Endothelial cell of umbilical vein (primary cell): Measurements from ENCODE around the gene DCAF12. TPM values are rescaled to one million over a fixed set of nuclear protein-coding genes. Genes with fewer than 3 reads are reported as not detected.
A peak's percentile ranks its signal among the peaks of the same experiment; 100 is the strongest.

ENCODE experiments used
- BruUV-seq: library from RNA; stranded (reverse); fragments of 400-500 nt; replicated peaks from 2 replicates; lab custom pipeline; 2021; lab: Mats Ljungman, UMichigan
- CTCF ChIA-PET: fragments of 300-600, 350-600 bp; sonication (Branson Sonifier 250); formaldehyde crosslinking; loops from one replicate; lab custom pipeline; 2021; ENCODE audit warnings: antibody characterized with exemption, inconsistent platforms; lab: Charles Lee
- POLR2A ChIA-PET: fragments of 300-600, 350-600 bp; sonication (Branson Sonifier 250); formaldehyde crosslinking; loops from one replicate; lab custom pipeline; 2021; ENCODE audit warnings: antibody characterized with exemption, inconsistent platforms; lab: Charles Lee
- DNase-seq: peaks from one replicate; pipeline ENCODE4 v3.0.0-alpha.2; 2011; ENCODE audit warnings: low read depth, low spot score
- FAIRE-seq: peaks from 2 replicates; lab custom pipeline; 2011; peaks lifted over from hg19 to GRCh38; lab: Jason Lieb, UNC
- H2AFZ ChIP-seq: 2 replicates; pipeline ENCODE4 v1.6.0; 2012; ENCODE audit warnings: low read depth, low read length, control low read depth, inconsistent platforms
- H3K27ac ChIP-seq: 2 replicates; pipeline ENCODE4 v1.5.1; 2011; ENCODE audit warnings: low read depth, mild to moderate bottlenecking, control low read depth, low read length, moderate library complexity; ENCODE audit not compliant: insufficient read depth
- H3K27me3 ChIP-seq, 2 experiments: 2 replicates each; pipeline versions ENCODE4 v1.6.0 to v1.6.1; 2011; ENCODE audit warnings: low read length in 2 of 2, mixed read lengths in 1 of 2; ENCODE audit not compliant: control insufficient read depth in 2 of 2, insufficient read depth in 2 of 2
- H3K36me3 ChIP-seq, 2 experiments: 2 replicates in 1 of 2; 3 replicates in 1 of 2; pipeline ENCODE4 v1.5.1; 2011; ENCODE audit warnings: low read length in 2 of 2, mild to moderate bottlenecking in 1 of 2, moderate library complexity in 1 of 2; ENCODE audit not compliant: control insufficient read depth in 2 of 2, insufficient read depth in 2 of 2; ENCODE audit errors: extremely low read depth in 1 of 2
- H3K4me1 ChIP-seq: 3 replicates; pipeline ENCODE4 v1.5.1; 2011; ENCODE audit warnings: mild to moderate bottlenecking, low read length; ENCODE audit not compliant: control insufficient read depth, insufficient read depth; ENCODE audit errors: extremely low read depth
- H3K4me2 ChIP-seq: 2 replicates; pipeline ENCODE4 v1.6.1; 2011; ENCODE audit warnings: low read length, control low read depth, mixed read lengths; ENCODE audit not compliant: insufficient read depth
- H3K4me3 ChIP-seq, 3 experiments: fragments of 200-600 bp in 1 of 3; sonication (generic), shearing (Covaris generic) in 1 of 3; replicated peaks in 1 of 3; 2 replicates each; pipeline ENCODE4 v1.5.1; 2011 to 2016; ENCODE audit warnings: control low read depth in 3 of 3, low read length in 3 of 3, mild to moderate bottlenecking in 2 of 3, inconsistent platforms in 1 of 3, low read depth in 1 of 3, moderate library complexity in 1 of 3; ENCODE audit not compliant: insufficient read depth in 1 of 3
- H3K79me2 ChIP-seq: 2 replicates; pipeline ENCODE4 v1.6.0; 2012; ENCODE audit warnings: low read length, inconsistent platforms; ENCODE audit not compliant: control insufficient read depth, insufficient read depth
- H3K9ac ChIP-seq: replicated peaks from 2 replicates; pipeline ENCODE3; 2011; ENCODE audit warnings: low read length, control low read depth; ENCODE audit not compliant: insufficient read depth; ENCODE audit errors: extremely low read depth
- H3K9me1 ChIP-seq: replicated peaks from 3 replicates; pipeline ENCODE4 v1.6.0; 2011; ENCODE audit warnings: mild to moderate bottlenecking, low read length; ENCODE audit not compliant: control insufficient read depth, insufficient read depth; ENCODE audit errors: extremely low read depth
- H3K9me3 ChIP-seq: replicated peaks from 2 replicates; pipeline ENCODE4 v1.5.1; 2012; ENCODE audit warnings: low read length, inconsistent platforms; ENCODE audit not compliant: control insufficient read depth, insufficient read depth
- H4K20me1 ChIP-seq: replicated peaks from 2 replicates; pipeline ENCODE3; 2011; ENCODE audit warnings: mild to moderate bottlenecking, low read length; ENCODE audit not compliant: control insufficient read depth, insufficient read depth; ENCODE audit errors: extremely low read depth
- CTCF ChIP-seq, 2 donors: IDR thresholded peaks; 1 replicate in 1 of 2; 2 replicates in 1 of 2; pipeline ENCODE4 v1.5.1; 2011; ENCODE audit warnings: low read length in 2 of 2, mild to moderate bottlenecking in 2 of 2, moderate library complexity in 2 of 2, control low read depth in 1 of 2, inconsistent platforms in 1 of 2, low read depth in 1 of 2; ENCODE audit not compliant: insufficient read depth in 1 of 2; ENCODE audit errors: extremely low read depth in 1 of 2
- EZH2 ChIP-seq: IDR thresholded peaks from 2 replicates; pipeline ENCODE4 v1.6.1; 2012; ENCODE audit warnings: borderline replicate concordance, low read depth, mild to moderate bottlenecking, moderate library complexity, low read length, inconsistent platforms; ENCODE audit not compliant: severe bottlenecking
- FOS ChIP-seq: IDR thresholded peaks from 2 replicates; pipeline ENCODE4 v1.6.1; 2011; ENCODE audit warnings: mild to moderate bottlenecking, low read length, moderate library complexity, borderline replicate concordance; ENCODE audit not compliant: insufficient read depth
- GATA2 ChIP-seq: IDR thresholded peaks from 2 replicates; pipeline ENCODE4 v1.7.0; 2011; ENCODE audit warnings: low read depth, mild to moderate bottlenecking, moderate library complexity, mixed read lengths, low read length; ENCODE audit not compliant: insufficient read length, insufficient read depth
- JUN ChIP-seq: IDR thresholded peaks from 2 replicates; pipeline ENCODE4 v1.6.1; 2011; ENCODE audit warnings: borderline replicate concordance, low read depth; ENCODE audit not compliant: insufficient read length, insufficient read depth
- MAX ChIP-seq: IDR thresholded peaks from 2 replicates; pipeline ENCODE4 v1.6.1; 2011; ENCODE audit not compliant: insufficient read depth, insufficient read length
- MYC ChIP-seq: IDR thresholded peaks from one replicate; pipeline ENCODE4 v1.6.1; 2011; ENCODE audit warnings: mild to moderate bottlenecking, low read depth, low read length
- POLR2A ChIP-seq: IDR thresholded peaks from 2 replicates; pipeline ENCODE4 v1.6.1; 2012; ENCODE audit warnings: low read depth, mild to moderate bottlenecking, control low read depth, low read length
- POLR2AphosphoS5 ChIP-seq: IDR thresholded peaks from 2 replicates; pipeline ENCODE4 v1.6.1; 2012; ENCODE audit warnings: low read depth, mild to moderate bottlenecking, control low read depth, low read length, moderate library complexity; ENCODE audit not compliant: insufficient read depth
- dilution Hi-C: fragments of 300-500 bp; cut with MboI; formaldehyde crosslinking; loops from one replicate; pipeline ENCODE4 v1.15.0; 2019; ENCODE audit warnings: low sequenced_read_pairs; ENCODE audit not compliant: extremely low pct_ligation_motif_present
- intact Hi-C: fragments of 100-400 bp; cut with micrococcal nuclease; formaldehyde crosslinking; loops from one replicate; pipeline ENCODE4 v1.10.0; 2022
- polyA plus RNA-seq, 4 experiments: library from polyadenylated mRNA; depleted of rRNA in 3 of 4; stranded (reverse) in 3 of 4; unstranded in 1 of 4; fragments of >200 nt; gene quantifications; 2 replicates each; pipeline versions ENCODE4 v1.2.1 to v1.2.3, GENCODE V29; 2011 to 2012; ENCODE audit warnings: missing spikeins in 1 of 4
- total RNA-seq: library from RNA; stranded (reverse); gene quantifications from 2 replicates; pipeline ENCODE4 v1.2.3, GENCODE V29; 2021

DCAF12 gene
- total and polyA plus RNA-seq, 2 donors (not counting 3 experiments of a cell fraction or from before 2014, with no cell fraction given): 26.2 to 28.4 TPM

- Histone ChIP-seq H3K27me3 (no peaks in the 10 kb centered on the region), H3K36me3 (peaks cover 2% of the 10 kb centered on the region in 2 experiments), H2AFZ (peak overlapping the region; percentile 67), H4K20me1 (no peaks in the 10 kb centered on the region), H3K79me2 (peaks cover 50% of the 10 kb centered on the region), H3K4me3 (peak overlapping the region; percentile 64 to 82 (median 75)), H3K9me3 (no peaks in the 10 kb centered on the region), H3K4me2 (peak overlapping the region; percentile 91), H3K9me1 (no peaks in the 10 kb centered on the region), H3K27ac (peak overlapping the region; percentile 49), H3K9ac (peak overlapping the region; percentile 81), H3K4me1 (peaks cover 15% of the 10 kb centered on the region)
- ChIA-PET CTCF (interaction anchor here (0.6 to 2.1 kb wide), 3 partner anchors 14 to 127 kb away, joined by 3 to 11 read pairs (median 6); partner anchors contain the start of gene UBAP1), POLR2A (no interaction called here)
- no peak for DNase-seq
- TF ChIP-seq POLR2A (no peak), CTCF (IDR thresholded peaks at IDR 0.05; ENCODE audit: extremely low read depth in 1 of 2, insufficient read depth in 1 of 2, low read depth in 1 of 2, low read length in 2 of 2) (no peak)
- no TSS peak for BruUV-seq
- FAIRE-seq: no peak
- dilution Hi-C loops (no loop called here), intact Hi-C loops (loop anchor here (1.0 to 5.0 kb wide), 4 partner anchors 53 to 252 kb away; partner anchors contain the start of gene MYORG)
Measured at GRCh38 chr9:34125681-34126206, 754 bp downstream of the DCAF12 start.

GRCh38 chr9:34124926-34125325, 1.6 kb downstream of the DCAF12 start:
- TF ChIP-seq JUN (no peak), EZH2 (no peak), POLR2A (no peak), CTCF (IDR thresholded peaks at IDR 0.05; ENCODE audit: extremely low read depth in 1 of 2, insufficient read depth in 1 of 2, low read depth in 1 of 2, low read length in 2 of 2) (no peak), POLR2AphosphoS5 (no peak), MAX (no peak), MYC (no peak), GATA2 (no peak), FOS (no peak)
- Histone ChIP-seq H3K27me3 (no peaks in the 10 kb centered on the region), H3K4me2 (peak overlapping the region; percentile 91), H3K79me2 (peaks cover 55% of the 10 kb centered on the region), H3K4me1 (peaks cover 15% of the 10 kb centered on the region), H4K20me1 (no peaks in the 10 kb centered on the region), H3K9ac (no peak overlapping the region), H3K27ac (no peak overlapping the region), H3K4me3 (peak overlapping the region in 1 of 3 experiments; percentile 82), H2AFZ (no peak overlapping the region), H3K9me3 (no peaks in the 10 kb centered on the region), H3K9me1 (no peaks in the 10 kb centered on the region), H3K36me3 (peaks cover 2% of the 10 kb centered on the region in 2 experiments)
- FAIRE-seq: no peak
- ChIA-PET POLR2A (no interaction called here), CTCF (interaction anchor here (2.1 kb wide), 1 partner anchor 128 kb away, joined by 11 read pairs; no protein-coding TSS in a partner anchor)
- no peak for DNase-seq
- dilution Hi-C loops: no loop called here
- no TSS peak for BruUV-seq
- intact Hi-C loops: loop anchor here (5.0 kb wide), 1 partner anchor 252 kb away; the partner anchor contains the start of gene MYORG
